ENCODE results near the gene UROC1. TPM values are rescaled to one million over a fixed set of nuclear protein-coding genes. Genes with fewer than 3 reads are reported as not detected.

Gene UROC1
- total RNA-seq, 1 experiment from 2014 or later = not detected

GRCh38 chr3:126551839-126552687 is 34.5 kb upstream of the UROC1 start:
- H3K27ac Mint-ChIP-seq = no peak overlapping the region; a peak in 1 of 7 replicates
- H3K56ac ChIP-seq (ENCODE audit: insufficient read length, low read depth, low read length) = no peak overlapping the region
- DNase-seq = peak; percentile 19

More at GRCh38 chr3:126551839-126552687, 34.5 kb upstream of the UROC1 start:
- H3K4me3 Mint-ChIP-seq = no peak overlapping the region
- H2BK5ac ChIP-seq (ENCODE audit: insufficient read length, low read length) = no peak overlapping the region
- H2AK5ac ChIP-seq (ENCODE audit: insufficient read length, low read length) = no peak overlapping the region
- H3K9ac ChIP-seq (ENCODE audit: extremely low read depth, insufficient read length, low read length) = no peak overlapping the region
- no peak overlapping the region for H3T11ph ChIP-seq (ENCODE audit: low read length)
- H3K4me2 ChIP-seq (ENCODE audit: insufficient read depth, insufficient read length, low read length) = no peak overlapping the region
- H3K23me2 ChIP-seq (ENCODE audit: insufficient read length, low read depth, low read length, poor library complexity, severe bottlenecking) = no peaks in the 10 kb centered on the region
- H3K23ac ChIP-seq (ENCODE audit: insufficient read length, low read depth, low read length) = no peak overlapping the region
- H3K4me1 ChIP-seq (ENCODE audit: insufficient read depth, low read length) = peaks cover 4% of the 10 kb centered on the region; the same call in 1 of the 2 replicates
- no peaks in the 10 kb centered on the region for H3K79me2 ChIP-seq (ENCODE audit: insufficient read depth, low read length)
- no peaks in the 10 kb centered on the region for H3K27me3 ChIP-seq (ENCODE audit: insufficient read depth, low read length)
- no CpG with 5 or more reads among the region's 17 CpGs for WGBS (ENCODE audit: extremely low coverage, insufficient read length, low lambda C conversion rate)
- H3K36me3 Mint-ChIP-seq (ENCODE audit: insufficient read depth in 1 of 3, low read depth in 3 of 3) = no peaks in the 10 kb centered on the region
- no peak overlapping the region for H4K91ac ChIP-seq (ENCODE audit: insufficient read length, low read depth, low read length)
- no peak overlapping the region for H3K4ac ChIP-seq (ENCODE audit: low read depth, low read length)
- H3K9me3 Mint-ChIP-seq = no peaks in the 10 kb centered on the region
- no peak overlapping the region for H2BK120ac ChIP-seq (ENCODE audit: low read depth, low read length, poor library complexity, severe bottlenecking)
- no peak overlapping the region for H2BK15ac ChIP-seq (ENCODE audit: low read depth, low read length)
- H4K8ac ChIP-seq (replicated peaks; ENCODE audit: insufficient read length, low read depth, low read length) = no peak overlapping the region
- no peak overlapping the region for H2BK20ac ChIP-seq (ENCODE audit: low read depth, low read length, poor library complexity, severe bottlenecking)
- no peaks in the 10 kb centered on the region for H3K79me1 ChIP-seq (ENCODE audit: insufficient read depth, low read depth, low read length, poor library complexity, severe bottlenecking)
- H4K5ac ChIP-seq (ENCODE audit: insufficient read length, low read depth, low read length) = no peak overlapping the region
- H3K4me1 Mint-ChIP-seq = peaks cover 33 to 43% of the 10 kb centered on the region in 2 experiments
- no peak overlapping the region for H2BK12ac ChIP-seq (ENCODE audit: insufficient read length, low read depth, low read length)
- no peak overlapping the region for H3K18ac ChIP-seq (ENCODE audit: insufficient read length, low read depth, low read length)
- H4K20me1 ChIP-seq (ENCODE audit: control insufficient read depth, insufficient read depth, insufficient read length) = no peaks in the 10 kb centered on the region
- H3K14ac ChIP-seq (ENCODE audit: insufficient read depth, low read length) = no peak overlapping the region
- no peaks in the 10 kb centered on the region for H3K9me3 ChIP-seq (ENCODE audit: control insufficient read depth, low read depth, low read length)
- peaks cover 7% of the 10 kb centered on the region for H3K27me3 Mint-ChIP-seq (ENCODE audit: low read depth)
- H2AFZ ChIP-seq (ENCODE audit: low read length) = no peak overlapping the region
- TF ChIP-seq CTCF (conservative IDR thresholded peaks at IDR 0.05) = no peak
- H3K27ac ChIP-seq (ENCODE audit: insufficient read length, low read depth, low read length) = no peak overlapping the region
